HG02884 (cell line): ENCODE results near the gene HS3ST3A1.
"Not testable (repeated sequence)": the region's sequence is repeated elsewhere in the genome, so short reads cannot be mapped to it uniquely, and the experiment has no call there.

ENCODE experiments used
- ATAC-seq: cut with Tn5 transposase; IDR thresholded peaks from one replicate; pipeline ENCODE4 v1.9.1; 2021; ENCODE audit warnings: mild to moderate bottlenecking, moderate library complexity; ENCODE audit not compliant: unreplicated experiment

Gene HS3ST3A1

DNA sequence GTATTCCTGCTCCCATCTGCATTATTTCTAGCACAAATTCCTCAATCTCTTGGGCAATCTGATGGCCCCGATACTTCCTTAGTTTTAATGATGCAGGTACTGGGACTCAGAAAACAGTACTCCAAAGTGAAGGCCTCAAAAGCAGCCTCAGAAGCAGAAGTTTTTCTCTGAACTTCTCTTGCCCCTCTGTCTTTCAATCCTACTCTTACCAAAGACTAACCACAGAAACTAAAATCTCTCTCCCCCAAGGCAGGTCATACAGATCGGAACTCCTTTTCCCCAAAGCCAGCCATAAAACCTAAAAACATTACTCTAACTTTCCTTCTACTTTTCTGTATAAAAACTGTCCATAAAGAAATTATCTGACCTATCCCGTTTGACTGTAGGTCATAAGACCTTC, 103.5 kb downstream of the HS3ST3A1 start:
- no peak for ATAC-seq

DNA sequence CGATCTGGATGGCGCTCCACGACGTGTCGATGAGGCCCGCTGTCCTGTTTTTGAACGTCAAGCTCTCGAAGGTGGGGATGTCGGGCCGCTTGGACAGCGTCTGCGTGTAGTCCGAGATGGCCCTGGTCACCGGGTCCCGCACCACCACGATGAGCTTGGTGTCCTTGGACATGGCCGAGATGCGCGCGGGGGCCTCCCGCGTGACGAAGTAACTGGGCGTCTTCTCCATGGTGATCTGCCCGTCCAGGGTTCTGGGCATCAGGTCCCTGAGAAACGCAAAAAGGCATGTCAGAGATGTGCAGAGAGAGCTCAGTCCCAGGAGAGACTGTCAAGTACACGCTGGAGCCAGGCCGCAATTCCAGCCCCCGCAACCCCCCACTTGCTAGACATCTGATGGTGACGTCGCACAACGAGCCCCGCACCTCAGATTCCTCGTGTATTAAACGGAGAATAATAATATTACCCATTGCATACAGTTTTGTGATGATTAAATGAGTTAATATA, 105.1 kb downstream of the HS3ST3A1 start:
- ATAC-seq: not testable (repeated sequence)

DNA sequence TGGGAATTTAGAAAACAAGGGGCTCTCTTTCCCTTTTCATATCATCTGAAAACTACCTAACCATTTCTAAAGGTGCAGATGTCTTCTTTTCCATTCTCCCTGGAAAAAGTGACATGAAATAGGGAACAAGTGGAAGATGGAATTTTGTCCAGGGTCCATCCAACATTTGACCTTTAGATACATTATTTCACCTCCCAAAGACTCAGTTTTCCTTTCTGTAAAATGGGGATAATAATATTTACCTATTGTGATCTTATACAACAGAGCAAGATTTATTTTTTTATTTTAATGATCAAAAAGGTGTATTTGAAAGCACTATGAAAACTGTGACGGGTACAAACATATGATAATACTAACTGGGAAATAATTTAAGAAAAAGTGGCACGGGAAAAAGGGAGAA, 106.3 kb downstream of the HS3ST3A1 start:
- ATAC-seq: no peak

DNA sequence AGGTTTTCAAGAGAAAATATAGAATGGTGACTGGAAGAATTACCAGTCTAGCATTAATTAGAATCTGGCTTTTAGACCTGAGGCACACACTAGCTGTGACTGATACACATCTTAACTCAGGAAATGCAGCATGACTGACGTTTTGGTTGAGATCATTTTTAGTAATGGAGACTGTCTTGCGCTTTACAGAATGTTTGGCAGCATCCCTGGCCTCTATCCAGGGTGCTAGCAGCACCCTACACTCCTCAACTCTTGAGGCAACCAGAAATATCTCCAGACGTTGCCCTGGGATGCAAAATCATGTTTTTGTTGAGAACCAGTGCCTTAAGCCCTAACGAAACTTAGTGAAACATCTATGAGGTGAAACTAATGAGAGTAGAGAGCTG, 109.0 kb downstream of the HS3ST3A1 start:
- ATAC-seq: no peak

DNA sequence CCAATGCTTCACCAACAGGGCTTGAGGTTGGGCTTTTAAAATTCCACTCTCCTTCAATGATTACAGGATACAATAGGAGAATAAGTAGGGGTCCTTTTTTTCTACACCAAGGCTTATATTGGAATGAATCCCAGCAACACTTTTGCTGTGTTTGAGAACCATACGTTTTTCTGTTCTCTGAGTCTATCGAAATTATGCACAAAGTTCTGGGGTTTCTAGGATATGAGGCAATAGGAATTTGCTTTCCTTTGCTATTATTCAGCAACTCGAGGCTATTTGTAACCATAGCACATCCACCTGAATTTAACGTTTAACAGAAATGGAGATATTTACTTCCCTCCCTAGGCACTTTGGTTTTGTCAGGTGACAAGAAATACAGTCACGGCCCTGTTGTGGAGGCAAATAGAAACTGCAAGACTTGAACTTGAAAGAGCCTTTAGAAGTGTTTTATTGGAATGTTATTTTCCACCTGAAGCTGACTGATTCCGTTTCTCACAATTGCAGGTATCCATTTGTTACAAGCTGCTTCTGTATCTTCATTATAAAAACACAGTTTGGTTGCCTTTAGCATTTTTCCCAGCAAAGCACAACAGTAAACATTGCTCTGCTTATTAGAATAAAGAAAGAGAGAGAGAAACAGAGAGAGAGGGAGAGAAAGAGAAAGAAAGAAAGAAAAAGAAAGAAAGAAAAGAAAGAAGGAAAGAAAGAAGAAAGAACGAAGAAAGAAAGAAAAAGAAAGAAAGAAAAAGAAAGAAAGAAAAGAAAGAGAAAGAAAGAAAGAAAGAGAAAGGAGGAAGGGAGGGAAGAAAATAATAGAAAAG, 109.6 kb downstream of the HS3ST3A1 start:
- no peak for ATAC-seq

DNA sequence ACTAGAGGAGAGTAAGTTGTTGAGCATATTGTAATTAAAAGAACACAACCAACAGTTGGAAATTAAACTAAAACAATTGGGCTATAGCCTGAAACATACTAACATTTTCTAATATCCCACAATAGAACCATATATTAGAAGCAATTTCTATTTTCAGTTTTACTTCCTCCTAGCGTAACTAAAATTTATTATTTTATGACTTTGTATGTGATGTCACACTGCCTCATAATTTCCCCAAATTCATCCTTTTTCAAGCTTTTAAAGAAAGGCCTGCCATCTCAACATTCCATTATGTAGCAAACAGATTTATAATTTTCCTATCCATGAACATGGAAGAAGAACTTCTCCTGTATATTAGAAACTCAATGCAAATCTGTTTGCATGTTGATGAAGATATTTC, 110.2 kb downstream of the HS3ST3A1 start:
- ATAC-seq: no peak

GRCh38 chr17:13490906-13491482, 110.7 kb downstream of the HS3ST3A1 start:
- no peak for ATAC-seq

DNA sequence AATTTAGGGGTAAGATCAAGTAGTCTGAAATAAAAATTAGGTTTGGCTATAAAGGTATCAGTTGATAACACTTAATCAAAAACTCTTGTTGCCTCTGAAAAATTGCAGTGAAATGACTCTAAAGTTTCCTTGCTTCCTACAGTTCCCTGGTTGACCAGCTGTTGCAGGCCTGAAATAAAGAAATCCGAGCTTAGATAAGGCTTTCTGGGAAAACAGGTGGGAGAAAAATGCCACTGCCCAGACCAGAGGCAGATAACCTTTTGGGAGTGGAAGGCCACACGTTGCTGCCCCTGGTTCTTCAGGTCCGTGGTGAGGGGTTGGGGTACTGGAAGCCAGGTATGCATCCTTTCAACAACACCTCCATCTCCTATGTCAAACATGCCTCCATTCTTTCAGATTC, 111.3 kb downstream of the HS3ST3A1 start:
- ATAC-seq: no peak

DNA sequence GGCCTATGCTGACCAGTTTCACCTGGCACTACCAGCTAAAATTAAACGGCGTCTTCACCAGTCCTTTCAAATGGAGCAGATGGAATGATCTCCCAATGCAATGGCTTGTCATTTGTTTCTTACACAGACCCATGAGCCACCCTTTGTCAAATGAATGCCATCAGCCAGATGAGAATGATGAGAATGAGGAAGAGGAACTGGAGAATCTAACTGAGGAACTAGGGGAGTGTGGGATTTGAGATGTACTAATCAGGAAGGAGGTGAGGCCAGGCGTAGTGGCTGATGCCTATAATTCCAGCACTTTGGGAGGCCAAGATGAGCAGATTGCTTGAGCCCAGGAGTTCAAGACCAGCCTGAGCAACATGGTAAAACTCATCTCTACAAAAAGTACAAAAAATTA, 116.4 kb downstream of the HS3ST3A1 start:
- ATAC-seq: no peak

- ATAC-seq: no peak
Measured at GRCh38 chr17:13484020-13484419, 117.7 kb downstream of the HS3ST3A1 start.

DNA sequence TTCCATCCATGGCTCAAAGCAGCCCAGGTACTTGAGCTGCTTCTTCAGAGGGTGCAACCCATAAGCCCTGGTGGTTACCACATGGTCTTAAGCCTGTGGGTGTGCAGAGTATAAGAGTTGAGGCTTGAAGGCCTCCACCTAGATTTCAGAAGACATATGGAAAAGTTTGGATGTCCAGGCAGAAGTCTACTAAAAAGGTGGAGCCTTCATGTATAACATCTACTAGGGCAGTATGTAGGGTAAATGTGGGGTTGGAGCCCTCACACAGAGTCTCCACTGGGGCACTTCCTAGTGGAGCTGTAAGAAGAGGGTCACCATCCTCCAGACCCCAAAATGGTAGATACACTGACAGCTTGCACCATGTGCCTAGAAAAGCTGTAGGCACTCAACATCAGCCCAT, 120.9 kb downstream of the HS3ST3A1 start:
- ATAC-seq: no peak

GRCh38 chr17:13478326-13478830, 123.4 kb downstream of the HS3ST3A1 start:
- no peak for ATAC-seq

- ATAC-seq: no peak
Measured at GRCh38 chr17:13477180-13477611, 124.5 kb downstream of the HS3ST3A1 start.

DNA sequence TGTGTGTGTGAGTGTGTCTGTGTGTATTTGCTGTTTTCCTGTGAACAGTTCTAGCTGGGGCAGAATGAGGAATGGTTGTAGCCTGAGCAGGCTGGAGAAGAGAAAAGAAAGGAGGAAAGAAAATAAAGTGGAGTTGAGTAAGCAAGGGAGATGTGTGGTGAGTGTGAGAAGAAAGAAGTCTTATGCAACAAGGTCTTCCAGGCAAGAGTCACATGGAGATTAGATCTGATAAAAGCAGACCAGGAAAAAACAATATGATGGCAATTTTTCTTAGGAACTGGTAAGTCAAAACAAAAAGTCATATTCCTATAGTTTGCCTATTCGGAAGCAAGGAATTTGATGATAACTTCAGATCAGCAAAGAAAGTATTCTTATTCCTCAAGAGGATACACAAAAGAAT, 125.0 kb downstream of the HS3ST3A1 start:
- ATAC-seq: no peak

GRCh38 chr17:13475574-13476223, 126.0 kb downstream of the HS3ST3A1 start:
- no peak for ATAC-seq

GRCh38 chr17:13474073-13474800, 127.5 kb downstream of the HS3ST3A1 start:
- no peak for ATAC-seq

GRCh38 chr17:13465678-13466077, 136.1 kb downstream of the HS3ST3A1 start:
- ATAC-seq: no peak

- no peak for ATAC-seq
Measured at GRCh38 chr17:13462673-13463124, 139.0 kb downstream of the HS3ST3A1 start.

GRCh38 chr17:13462146-13462545, 139.6 kb downstream of the HS3ST3A1 start:
- ATAC-seq: no peak

GRCh38 chr17:13460261-13461000, 141.3 kb downstream of the HS3ST3A1 start:
- ATAC-seq: no peak
